ENCODE measurements around the gene PTPRCAP. TPM values are rescaled to one million over a fixed set of nuclear protein-coding genes. Genes with fewer than 3 reads are reported as not detected.

The PTPRCAP gene
- total and polyA plus RNA-seq, 9 of the 15 experiments (the other 6 are each of a cell fraction or from before 2014, with no cell fraction given) = 0.22 to 2.0 (median 1.1) TPM; not detected in 4

GRCh38 chr11:67463680-67464410 lies 26.4 kb upstream of the PTPRCAP start (continued):
- no peak; the same call in 1 of the 2 replicates for TF ChIP-seq ZNF395 (CRISPR knock-in tag; IDR thresholded peaks at IDR 0.05)
- TF ChIP-seq ZBTB12 (CRISPR knock-in tag; IDR thresholded peaks at IDR 0.05) = peak; percentile 79
- TF ChIP-seq ZNF232 (CRISPR knock-in tag; IDR thresholded peaks at IDR 0.05) = no peak
- no peak for TF ChIP-seq ZNF699 (CRISPR knock-in tag; IDR thresholded peaks at IDR 0.05; ENCODE audit: insufficient replicate concordance)
- no peak for TF ChIP-seq ZNF780A (CRISPR knock-in tag; IDR thresholded peaks at IDR 0.05)
- peak; percentile 80 for TF ChIP-seq ZBTB17 (CRISPR knock-in tag; IDR thresholded peaks at IDR 0.05)
- TF ChIP-seq PCBP1 (IDR thresholded peaks at IDR 0.05; ENCODE audit: low read depth, low read length, poor library complexity, severe bottlenecking) = peak; percentile 79
- TF ChIP-seq NCOA2 (IDR thresholded peaks at IDR 0.05; ENCODE audit: partially characterized antibody in 2 of 2) = no peak
- no peak for TF ChIP-seq ZC3H4 (CRISPR knock-in tag; IDR thresholded peaks at IDR 0.05; ENCODE audit: borderline replicate concordance)
- TF ChIP-seq POLR2A (conservative IDR thresholded peaks at IDR 0.05) = peak; percentile 38; the same call in 1 of the 2 replicates
- TF ChIP-seq POLR2G (IDR thresholded peaks at IDR 0.05; ENCODE audit: low read depth, low read length) = peak; percentile 88
- no peak for TF ChIP-seq IRF2 (CRISPR knock-in tag; IDR thresholded peaks at IDR 0.05)
- TF ChIP-seq BACH1 (tag; IDR thresholded peaks at IDR 0.05) = peak; percentile 91
- peak; percentile 65 for TF ChIP-seq CEBPG (CRISPR knock-in tag; IDR thresholded peaks at IDR 0.05)
- TF ChIP-seq CEBPG (tag; conservative IDR thresholded peaks at IDR 0.05 in 1 of 2, IDR thresholded peaks at IDR 0.05 in 1 of 2) = peak in 1 of 2 experiments; percentile 43; a peak in 3 of 4 replicates
- 0 out of 2 replicates have a peak, but pooled peaks have one; percentile 30 for TF ChIP-seq LEF1 (IDR thresholded peaks at IDR 0.05)
